SIG-M5 treated with dmso at 0.1 percent for 504 hours (cell line): ENCODE results near the gene SGIP1.
"Not testable (repeated sequence)": the region's sequence is repeated elsewhere in the genome, so short reads cannot be mapped to it uniquely, and the experiment has no call there.

Experiments used
- DNase-seq: peaks from one replicate; lab custom pipeline; 2025; ENCODE audit not compliant: unreplicated experiment; lab: John Stamatoyannopoulos, UW

SGIP1 gene

GRCh38 chr1:66552829-66553228, 18.9 kb downstream of the SGIP1 start:
- DNase-seq = no peak

DNA sequence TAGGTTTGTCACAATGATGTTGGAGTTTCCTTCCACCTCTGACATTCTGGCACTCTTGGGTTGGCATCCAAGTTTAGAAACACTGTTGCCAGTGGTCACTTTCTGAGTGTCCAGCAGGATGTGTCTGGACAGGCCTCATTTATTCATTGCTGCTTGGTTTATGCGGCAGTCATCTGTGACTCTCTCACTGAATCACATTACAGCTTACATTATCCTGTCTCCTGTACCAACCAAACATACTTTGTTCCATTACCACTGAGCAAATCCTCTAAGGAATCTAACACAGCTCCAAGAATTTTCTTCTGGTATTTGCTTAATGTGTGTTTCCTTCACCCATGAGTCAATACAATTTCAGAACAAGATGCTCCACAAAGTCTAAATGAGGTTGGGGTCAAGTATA, 19.9 kb downstream of the SGIP1 start:
- no peak for DNase-seq

DNA sequence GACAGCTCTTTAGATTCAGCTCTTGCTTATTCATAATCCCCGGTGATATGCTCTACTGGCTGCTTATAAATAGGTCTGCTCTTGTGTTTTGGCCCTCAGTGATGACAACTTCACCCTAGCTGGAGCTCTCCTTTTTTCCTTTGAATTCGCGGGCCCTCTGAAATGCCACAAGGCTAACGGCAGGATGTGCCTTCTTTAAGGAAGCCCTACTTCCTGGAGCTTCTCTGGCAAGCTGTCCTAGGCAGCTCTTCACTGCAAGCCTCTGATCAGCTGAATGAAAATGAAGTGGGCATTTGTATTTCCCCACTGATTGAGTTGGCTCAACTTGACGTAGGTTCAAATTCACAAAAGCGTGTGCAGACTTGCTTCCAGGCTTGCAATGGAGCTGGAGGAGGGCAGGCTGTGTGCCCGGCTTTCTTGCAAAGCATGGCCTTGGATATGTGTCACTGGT, 22.2 kb downstream of the SGIP1 start:
- DNase-seq = no peak

DNA sequence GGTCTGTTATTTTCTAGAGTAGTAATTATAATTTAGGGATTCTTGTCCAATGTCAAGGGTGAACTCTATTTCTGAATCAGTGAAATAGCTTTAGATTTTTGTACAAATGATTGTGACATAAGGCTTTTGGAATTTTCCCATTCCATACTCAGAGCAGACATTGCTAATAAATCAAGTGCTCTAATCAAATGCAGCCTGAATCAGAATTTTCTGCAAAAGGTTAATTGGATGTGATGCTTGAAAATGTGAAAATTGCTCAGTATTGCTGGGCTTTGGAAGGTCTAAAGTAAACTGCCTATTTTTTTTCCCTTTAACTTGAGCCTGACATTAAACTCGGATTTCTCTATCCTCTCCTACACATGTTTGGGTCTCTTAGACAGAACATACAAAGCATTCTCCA, 23.2 kb downstream of the SGIP1 start:
- DNase-seq = no peak

DNA sequence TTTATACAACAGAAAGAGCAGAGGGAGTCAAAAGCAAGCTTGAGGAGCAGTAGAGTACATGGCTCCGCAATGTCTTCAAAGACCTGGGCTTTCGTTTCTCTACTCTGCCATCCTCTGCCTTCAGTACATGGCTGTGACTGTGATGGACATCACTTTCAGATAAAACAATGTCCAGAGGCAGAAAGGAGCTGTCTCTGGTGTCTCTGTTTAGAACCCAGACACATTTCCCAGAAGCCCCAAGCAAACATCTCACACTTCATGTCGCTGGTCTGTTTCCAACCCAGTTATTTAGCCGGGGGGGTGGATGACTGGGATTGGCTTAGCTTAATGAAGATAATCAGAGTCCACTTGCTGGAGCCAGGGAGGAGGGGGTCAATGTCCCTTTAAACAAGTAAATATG, 25.6 kb downstream of the SGIP1 start:
- no peak for DNase-seq

DNA sequence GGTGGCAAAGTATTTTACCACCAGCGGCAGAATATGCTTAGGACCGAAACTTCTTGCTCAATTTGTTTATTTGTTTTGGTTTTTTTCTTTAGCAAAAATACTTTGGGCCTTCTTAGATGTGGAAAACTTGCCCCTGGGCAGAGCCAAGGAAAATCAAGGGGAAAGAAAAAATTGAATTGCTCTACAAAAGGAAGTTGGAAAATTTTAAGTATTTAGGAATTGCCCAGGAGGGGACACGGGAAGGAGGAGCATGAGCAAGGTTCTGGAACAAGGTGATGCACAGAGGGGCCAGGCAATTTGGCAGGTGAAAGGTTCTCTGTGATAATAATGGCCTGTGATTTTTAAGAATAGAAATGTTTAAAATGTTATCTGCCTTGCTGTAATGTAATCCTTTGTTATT, 28.6 kb downstream of the SGIP1 start:
- DNase-seq = no peak

DNA sequence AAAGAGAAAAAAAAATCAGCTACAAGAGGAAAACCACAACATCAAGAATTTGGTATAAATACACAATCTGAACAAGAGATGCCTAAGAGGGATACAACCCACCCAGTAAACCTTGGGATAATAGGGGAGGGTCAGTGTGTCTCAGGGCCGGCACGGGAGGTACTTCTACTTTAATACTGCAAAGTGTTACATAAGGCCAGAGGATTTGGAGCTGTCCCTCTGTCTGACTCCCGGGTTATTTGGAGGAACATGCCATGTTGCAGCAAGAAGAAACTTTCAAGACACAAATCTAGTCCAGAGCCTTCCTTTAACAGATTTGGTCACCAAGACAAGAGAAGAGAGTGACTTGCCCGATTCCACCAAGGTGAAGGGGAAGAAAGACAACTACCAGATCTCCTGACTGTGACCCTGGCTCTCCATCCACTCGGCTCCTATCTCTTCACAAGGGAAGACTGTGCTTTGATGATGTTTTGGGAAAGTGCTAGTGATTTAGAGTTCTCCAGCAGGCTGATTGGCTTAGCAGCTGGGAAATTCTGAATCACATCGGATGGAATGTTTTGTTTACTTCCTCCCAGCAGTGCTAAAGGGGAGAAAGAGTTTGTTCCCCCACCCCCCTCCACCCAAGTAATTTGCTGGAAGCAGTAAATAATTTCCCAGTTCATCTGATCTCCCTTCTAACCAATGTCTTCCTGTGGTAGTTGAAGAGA, 29.3 kb downstream of the SGIP1 start:
- no peak for DNase-seq

GRCh38 chr1:66563941-66564630, 30.1 kb downstream of the SGIP1 start:
- no peak for DNase-seq

- DNase-seq = no peak
Measured at GRCh38 chr1:66570196-66570595, 36.2 kb downstream of the SGIP1 start.

- no peak for DNase-seq
Measured at GRCh38 chr1:66571789-66572188, 37.8 kb downstream of the SGIP1 start.

DNA sequence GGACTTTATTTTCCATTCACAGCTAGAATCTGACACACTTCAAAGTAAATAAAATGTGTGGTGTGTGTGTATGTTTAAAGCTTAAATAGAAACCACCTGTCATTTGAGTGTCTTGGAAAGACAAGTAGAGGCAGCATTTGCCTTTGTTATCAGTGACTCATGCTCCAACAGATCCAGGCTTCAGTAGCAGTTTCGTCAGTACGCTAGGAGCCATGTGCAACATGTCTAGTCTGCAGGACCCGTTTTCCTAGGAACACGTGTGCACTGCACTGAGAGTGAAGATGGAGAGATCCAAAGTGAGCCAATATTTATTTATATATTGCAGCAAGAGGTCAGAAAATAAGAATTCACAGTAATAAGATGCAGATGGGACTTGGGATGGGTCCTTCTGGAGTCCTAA, 41.8 kb downstream of the SGIP1 start:
- no peak for DNase-seq

DNA sequence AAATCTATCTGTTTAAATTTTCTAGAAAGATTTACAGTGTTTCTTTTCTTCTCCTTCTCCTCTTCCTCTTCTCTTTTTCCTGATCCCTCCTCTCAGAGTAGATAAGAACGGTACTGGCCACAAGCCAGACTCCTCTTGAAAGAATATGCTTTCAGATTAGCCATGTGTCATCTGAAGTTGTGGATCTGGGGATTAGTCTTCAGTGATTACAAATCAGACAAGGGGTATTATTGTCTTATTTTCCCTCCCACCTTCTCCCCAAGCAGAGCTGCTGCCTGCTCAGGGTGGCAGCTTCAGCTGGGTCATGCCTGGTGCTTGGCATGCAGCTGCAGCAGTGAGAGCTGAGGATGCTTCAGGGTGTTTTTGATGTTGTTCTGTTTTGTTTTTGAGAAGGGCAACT, 42.7 kb downstream of the SGIP1 start:
- DNase-seq = no peak

GRCh38 chr1:66578841-66579240, 44.9 kb downstream of the SGIP1 start:
- no peak for DNase-seq

- DNase-seq = peak; percentile 2
Measured at GRCh38 chr1:66580081-66580480, 46.1 kb downstream of the SGIP1 start.

GRCh38 chr1:66583021-66583420, 49.1 kb downstream of the SGIP1 start:
- no peak for DNase-seq

GRCh38 chr1:66585002-66585401, 51.0 kb downstream of the SGIP1 start:
- no peak for DNase-seq

DNA sequence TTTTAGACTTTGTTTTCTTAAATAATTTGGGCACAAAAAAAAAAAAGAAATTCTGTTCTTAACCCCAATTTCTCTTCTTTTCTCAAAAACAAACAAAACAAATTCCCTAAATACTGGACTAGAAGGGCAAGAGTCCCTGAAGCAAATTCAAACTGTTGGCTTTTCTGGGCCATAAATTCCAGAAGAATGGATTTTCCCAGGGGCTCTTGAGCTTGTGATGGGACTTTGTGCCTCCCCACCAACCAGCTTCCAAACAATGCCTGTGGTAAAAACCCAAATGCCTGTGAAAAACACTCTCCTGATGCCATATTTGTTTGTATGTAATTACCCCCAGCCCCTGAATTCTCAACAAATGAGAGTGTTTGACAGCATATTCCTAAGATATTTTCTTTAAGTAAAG, 55.4 kb downstream of the SGIP1 start:
- DNase-seq = no peak

DNA sequence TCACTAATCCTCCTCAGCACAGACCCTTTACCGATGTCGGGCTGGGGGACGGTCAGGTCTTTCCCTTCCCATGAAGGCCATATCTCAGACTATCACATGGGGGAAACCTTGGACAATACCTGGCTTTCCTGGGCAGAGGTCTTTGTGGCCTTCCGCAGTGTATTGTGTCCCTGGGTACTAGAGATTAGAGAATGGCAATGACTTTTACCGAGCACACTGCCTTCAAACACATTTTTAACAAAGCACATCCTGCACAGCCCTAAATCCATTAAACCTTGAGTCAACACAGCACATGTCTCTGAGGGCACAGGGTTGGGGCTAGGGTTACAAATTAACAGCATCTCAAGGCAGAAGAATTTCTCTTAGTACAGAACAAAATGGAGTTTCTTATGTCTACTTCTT, 58.2 kb downstream of the SGIP1 start:
- DNase-seq = not testable (repeated sequence)

- no peak for DNase-seq
Measured at GRCh38 chr1:66596191-66596590, 62.2 kb downstream of the SGIP1 start.

DNA sequence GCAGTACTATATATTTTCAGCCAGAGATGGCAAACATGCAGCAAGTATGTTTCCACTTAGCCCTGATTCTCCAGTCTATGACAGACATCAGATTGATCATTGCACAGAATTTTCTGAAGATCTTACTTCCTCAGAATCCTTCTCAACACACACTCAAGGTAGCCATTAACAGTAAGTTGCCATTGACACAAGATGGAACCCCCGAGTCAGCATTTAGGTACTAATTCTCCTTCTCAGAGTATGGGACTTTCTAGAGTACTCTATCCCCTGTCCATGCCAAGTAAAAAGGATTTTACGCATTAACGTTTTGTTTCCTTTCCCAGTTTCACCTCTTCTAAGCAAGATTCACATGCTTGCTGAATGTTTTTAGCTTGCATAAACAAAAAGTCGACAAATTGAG, 63.5 kb downstream of the SGIP1 start:
- no peak for DNase-seq

DNA sequence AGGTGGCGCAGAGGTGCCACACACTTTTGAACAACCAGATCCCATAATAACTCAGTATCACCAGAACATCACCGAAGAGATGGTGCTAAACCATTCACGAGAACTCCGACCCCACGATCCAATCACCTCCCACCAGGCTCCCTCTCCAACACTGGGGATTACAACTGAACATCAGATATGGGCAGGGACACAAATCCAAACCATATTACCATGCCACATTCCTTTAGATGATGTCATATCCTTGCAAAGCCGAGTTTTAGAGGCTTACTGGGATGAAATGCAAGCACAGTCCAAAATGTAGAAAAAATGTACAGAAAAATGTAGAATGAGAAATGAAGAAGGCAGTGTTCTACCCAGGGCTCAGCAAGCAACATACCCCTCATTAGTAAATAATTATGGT, 64.7 kb downstream of the SGIP1 start:
- DNase-seq = no peak

DNA sequence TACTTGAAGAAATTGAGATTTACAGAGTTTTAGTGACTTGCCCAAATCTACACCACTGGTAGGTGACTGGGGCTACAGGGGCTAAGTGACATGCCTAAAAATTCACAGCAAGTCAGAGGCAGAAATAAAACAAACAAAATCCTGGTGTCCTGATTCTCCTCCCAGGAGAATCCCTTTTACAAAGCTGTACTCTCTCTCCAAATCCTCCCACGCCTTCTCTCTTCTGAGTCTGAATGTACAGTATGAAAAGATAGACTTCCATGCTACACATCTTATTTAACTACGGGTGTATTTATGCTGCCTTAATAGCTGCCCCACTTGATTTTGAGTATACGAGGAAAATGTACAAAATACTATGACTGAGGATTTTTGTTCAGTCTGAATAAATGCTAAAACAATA, 65.4 kb downstream of the SGIP1 start:
- no peak for DNase-seq
